ENCODE results near the gene RYK.

DNA sequence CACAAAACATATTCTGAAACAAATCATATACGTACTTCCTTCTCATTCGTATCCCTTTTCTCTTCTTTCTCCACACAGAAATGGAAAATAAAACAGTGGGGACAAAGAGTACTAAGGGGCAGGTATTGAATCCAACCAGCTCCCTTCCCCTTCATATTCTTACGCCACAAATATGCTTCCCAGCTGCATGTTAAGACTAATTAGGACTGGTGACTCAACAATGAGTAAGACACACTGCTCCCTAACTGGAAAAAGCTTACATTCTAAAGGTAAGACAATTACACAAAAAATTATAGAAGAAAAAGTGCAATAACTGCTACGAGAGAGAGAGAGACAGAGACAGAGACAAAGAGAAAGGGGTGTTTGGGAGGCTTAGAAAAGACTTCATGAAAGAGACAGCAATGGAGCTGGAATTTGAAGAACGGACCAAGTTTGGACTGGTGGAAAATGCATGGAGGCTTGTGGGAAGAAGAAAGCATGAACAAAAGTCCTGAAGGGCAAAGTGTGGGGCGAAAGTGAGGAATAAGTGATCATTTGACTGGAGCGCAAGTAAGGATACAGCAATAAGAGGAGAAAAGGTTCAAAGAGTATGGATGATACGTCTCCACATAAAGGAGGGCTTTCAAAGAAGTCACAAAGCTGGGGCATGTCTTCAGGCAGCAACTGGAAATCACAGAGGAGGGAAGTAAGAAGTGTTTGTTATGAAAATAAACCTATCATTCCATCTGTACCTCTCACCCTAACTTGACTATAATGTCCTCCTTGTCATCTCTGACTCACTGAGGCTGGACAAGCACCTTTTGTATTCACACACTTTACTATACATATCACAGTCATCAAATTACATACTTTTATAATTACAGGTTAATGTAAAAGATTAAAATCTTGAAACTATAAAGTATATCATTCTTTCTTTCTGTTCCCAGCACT is 49.2 kb downstream of the RYK start:
- TF ChIP-seq POLR2AphosphoS5 (IDR thresholded peaks at IDR 0.05) = no peak
- TF ChIP-seq, protein P1, sequence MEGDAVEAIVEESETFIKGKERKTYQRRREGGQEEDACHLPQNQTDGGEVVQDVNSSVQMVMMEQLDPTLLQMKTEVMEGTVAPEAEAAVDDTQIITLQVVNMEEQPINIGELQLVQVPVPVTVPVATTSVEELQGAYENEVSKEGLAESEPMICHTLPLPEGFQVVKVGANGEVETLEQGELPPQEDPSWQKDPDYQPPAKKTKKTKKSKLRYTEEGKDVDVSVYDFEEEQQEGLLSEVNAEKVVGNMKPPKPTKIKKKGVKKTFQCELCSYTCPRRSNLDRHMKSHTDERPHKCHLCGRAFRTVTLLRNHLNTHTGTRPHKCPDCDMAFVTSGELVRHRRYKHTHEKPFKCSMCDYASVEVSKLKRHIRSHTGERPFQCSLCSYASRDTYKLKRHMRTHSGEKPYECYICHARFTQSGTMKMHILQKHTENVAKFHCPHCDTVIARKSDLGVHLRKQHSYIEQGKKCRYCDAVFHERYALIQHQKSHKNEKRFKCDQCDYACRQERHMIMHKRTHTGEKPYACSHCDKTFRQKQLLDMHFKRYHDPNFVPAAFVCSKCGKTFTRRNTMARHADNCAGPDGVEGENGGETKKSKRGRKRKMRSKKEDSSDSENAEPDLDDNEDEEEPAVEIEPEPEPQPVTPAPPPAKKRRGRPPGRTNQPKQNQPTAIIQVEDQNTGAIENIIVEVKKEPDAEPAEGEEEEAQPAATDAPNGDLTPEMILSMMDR (IDR thresholded peaks at IDR 0.05) = no peak
- no peak for TF ChIP-seq EP300 (IDR thresholded peaks at IDR 0.05)
- TF ChIP-seq POLR2A (IDR thresholded peaks at IDR 0.05) = no peak

All from gastroesophageal sphincter (tissue), 3 donors.